H1 (cell line): Measurements from ENCODE around the gene BARX2. TPM values are rescaled to one million over a fixed set of nuclear protein-coding genes. Genes with fewer than 3 reads are reported as not detected.

Source experiments
- CEBPB ChIP-seq: IDR thresholded peaks from 2 replicates; pipeline ENCODE4 v1.6.1; 2012; ENCODE audit warnings: low read depth, low read length
- FOSL1 ChIP-seq: IDR thresholded peaks from 2 replicates; pipeline ENCODE4 v1.6.1; 2011; ENCODE audit warnings: mild to moderate bottlenecking, low read depth, low read length, moderate library complexity; ENCODE audit not compliant: insufficient read depth
- RFX5 ChIP-seq: IDR thresholded peaks from 2 replicates; pipeline ENCODE4 v1.6.1; 2011; ENCODE audit warnings: low read depth, low read length, improper control_type of control experiment, borderline replicate concordance
- YY1 ChIP-seq: IDR thresholded peaks from 2 replicates; pipeline ENCODE4 v1.6.1; 2011; ENCODE audit warnings: low read depth, mild to moderate bottlenecking, low read length
- polyA plus RNA-seq, 7 experiments: library from polyadenylated mRNA; depleted of rRNA in 3 of 7; stranded (reverse) in 5 of 7; unstranded in 2 of 7; fragments of >200 nt in 5 of 7; fragments of 200-250 nt in 2 of 7; gene quantifications; 1 replicate in 5 of 7; 2 replicates in 1 of 7; 4 replicates in 1 of 7; pipeline versions ENCODE4 v1.2.1 to v1.2.3, GENCODE V29; 2011 to 2013; ENCODE audit warnings: missing spikeins in 2 of 7, mixed read lengths in 2 of 7
- total RNA-seq: library from RNA; stranded (reverse); fragmentation: NEBNext Ultra II Directional; extraction: Animal tissue kit (Norgen Biotek cat#: 25700); gene quantifications from 2 replicates; pipeline ENCODE4 v1.2.1, GENCODE V29; 2021

The BARX2 gene
- total and polyA plus RNA-seq, 2 of the 8 experiments (the other 6 are each of a cell fraction or from before 2014, with no cell fraction given), result not detected

DNA sequence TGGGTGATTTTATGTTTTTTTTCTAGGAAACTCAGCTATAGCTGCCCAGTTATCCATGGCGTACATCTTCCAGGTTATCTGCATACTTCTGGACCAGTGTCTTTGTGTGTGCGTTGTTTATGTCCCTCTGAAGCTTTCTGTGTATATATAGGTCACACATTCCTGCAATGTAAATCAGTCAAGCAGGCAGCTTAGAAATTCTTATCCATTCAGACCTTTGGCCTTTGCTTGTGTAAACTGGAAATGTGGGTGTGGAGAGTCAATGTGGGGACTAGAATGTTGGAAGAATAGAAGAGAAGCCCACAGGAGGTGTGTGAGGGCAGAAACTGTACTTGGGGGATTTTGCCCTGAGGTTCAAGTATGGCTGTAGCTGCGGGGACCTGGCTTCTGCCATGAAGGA lies 51.7 kb downstream of the BARX2 start (continued):
- no peak for TF ChIP-seq YY1
- TF ChIP-seq CEBPB, result no peak
- TF ChIP-seq RFX5, result no peak
- TF ChIP-seq FOSL1, result no peak
